Fibroblast of skin of abdomen (primary cell): ENCODE measurements around the gene DYRK2.

Source experiments
- DNase-seq: peaks from one replicate; pipeline ENCODE4 v3.0.0-alpha.2; 2013

DYRK2 gene

DNA sequence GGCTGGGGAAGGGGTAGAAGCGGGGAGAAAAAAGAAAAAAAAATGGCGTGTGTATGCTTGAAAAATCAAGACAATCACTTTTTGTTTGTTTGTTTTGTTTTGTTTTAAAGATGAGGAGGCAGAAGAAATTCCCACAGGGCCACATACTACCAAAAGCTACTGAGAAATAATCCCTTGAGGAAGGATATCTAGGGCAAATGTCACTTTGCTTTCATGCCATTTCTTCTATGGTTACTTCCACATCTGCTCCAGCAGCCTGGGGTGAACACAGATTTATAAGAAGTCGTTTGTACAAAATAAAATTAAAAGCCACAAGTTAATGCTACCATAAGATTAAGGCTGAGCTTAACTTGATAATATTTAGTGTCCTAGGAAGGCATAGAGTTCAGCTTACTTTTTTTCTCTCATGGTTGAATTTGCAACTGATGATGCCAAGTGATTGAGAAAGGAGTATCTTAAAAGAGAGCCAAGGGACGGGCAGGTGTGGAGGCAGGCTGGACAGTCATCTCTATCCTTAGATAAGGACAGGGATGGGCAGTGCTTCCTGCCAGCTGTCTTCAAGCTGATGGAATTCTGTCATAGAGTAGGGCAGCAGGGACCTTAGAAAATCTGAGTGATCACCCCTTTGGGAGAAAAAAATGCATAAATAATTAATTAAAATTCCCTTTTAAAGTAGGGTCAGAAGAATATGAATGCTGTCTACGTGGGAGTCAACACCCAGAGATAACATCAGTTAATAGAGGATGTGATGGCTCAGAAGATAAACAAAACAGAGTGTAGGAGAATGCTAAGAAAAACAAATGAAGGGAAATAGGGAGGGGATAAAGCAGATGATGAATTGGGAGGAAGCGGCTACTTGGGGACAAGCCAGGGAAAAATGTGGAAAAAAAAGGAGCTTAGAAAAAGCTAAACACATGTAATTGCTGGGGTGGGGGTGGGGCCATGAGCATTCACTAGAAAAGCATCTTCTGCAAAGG, 57.1 kb downstream of the DYRK2 start:
- DNase-seq = peak; percentile 88

DNA sequence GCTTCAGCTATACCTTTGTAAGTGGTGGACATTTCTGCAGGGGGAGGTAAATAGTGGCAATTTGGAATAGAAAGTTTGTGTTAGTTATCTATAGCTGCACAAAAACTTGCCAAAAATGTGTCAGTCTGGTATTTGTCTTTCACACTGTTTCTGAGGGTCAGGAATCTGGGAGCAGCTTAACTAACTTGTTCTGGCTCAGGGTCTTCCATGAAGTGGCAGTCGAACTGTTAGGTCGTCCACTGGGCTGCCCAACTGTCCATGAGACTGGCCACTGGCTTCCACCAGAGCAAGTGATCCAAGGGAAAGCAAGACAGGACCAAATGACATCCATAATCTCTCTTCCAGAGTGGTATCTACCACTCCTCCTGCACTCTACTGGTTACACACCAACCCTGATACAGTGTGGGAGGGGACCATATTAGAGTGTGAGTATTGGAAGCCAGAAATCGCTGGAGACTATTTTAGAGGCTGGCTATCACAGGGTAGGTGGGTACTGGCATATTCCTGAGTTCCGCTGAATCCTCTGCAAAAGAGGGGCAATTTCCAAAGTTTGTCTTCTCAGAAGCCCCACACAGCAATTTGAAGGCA, 60.9 kb downstream of the DYRK2 start:
- no peak for DNase-seq

DNA sequence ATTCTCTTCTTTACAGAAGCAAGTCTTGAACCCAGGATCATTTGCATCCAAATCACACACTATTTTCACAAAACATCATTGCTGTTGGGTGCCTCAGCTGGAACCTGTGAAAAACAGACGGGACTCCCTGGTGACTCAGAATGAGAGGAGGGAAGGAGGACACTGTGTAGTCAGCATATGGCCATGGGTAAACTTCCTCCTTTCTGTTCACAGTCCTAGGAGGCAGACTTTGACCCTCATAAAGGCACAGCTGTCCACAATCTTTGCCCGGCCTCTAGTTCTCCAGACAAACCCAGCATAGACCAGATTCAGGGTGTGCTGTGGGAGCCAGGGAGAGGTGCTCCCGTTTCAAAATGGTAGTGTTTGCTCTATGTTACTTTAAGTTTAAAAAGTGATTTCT, 62.0 kb downstream of the DYRK2 start:
- DNase-seq = peak; percentile 25

DNA sequence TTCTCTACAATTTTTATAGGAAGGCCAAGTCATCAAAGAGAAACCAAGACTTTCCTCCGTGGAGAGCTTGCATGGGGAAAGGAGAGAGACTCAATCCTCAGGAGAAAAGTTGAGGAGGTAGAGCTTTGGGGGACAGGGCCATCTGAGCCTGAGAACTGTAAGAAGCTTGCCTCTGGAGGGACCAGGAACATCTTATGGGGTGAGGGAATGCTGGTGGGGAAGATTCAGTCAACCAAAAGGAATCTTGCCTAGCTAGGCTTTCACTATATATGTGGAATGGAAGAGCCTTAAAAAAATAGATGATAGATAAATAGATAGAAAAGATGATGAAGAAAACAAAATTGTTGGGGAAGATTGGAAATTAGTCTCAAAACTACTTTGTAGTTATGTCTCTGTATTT, 63.5 kb downstream of the DYRK2 start:
- DNase-seq = no peak

DNA sequence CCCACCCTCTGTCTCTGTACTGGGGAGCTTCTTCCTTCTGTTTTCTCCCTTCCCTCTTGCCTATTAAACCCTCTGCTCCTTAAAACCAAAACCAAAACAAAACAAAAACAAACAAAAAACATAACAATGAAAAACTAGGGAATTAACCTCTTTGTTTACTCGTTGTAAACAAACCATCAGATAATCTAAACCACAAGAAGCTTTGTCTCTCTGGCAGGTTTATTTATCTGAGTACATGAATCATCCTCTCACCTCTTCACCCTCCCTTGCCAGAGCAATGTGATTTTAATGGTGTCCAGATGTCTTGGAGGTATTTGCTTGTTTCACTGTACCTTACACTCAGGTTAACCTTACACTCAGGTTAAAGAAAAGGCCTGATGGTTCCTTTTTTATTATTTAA, 66.1 kb downstream of the DYRK2 start:
- DNase-seq = no peak
